ENCODE results near the gene TRIM52.
"Not testable (repeated sequence)": the region's sequence is repeated elsewhere in the genome, so short reads cannot be mapped to it uniquely, and the experiment has no call there.

The TRIM52 gene

DNA sequence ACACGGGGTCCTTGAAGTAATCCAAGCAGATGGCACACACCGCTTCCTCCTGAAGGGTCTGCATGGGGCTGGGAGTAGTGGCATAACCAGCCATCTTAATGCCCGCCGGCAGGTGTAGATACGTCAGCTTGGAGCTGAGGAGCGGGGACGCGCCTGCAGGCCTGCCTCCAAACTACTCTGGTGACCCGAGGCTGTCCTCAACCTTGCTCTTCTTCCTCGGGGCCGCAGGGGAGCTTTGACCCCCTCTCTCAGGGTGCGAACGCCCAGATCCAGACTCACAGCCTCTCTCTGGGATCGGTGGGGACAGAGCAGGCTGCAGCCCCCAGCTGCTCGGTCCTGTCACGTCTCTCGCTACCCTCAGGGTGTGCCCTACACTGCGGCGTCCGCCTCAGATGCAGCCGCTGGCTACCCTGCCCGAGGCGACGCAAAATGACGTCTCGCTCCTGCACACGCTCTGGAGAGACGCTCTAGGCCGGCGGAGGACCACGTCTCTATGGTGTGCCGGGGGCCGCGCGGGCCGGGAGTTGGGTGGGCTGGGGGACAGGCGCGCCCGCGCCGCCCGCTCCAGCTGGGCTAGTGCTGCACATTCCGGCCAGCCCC lies at the start of gene TRIM52:
TSS of gene TRIM52 (minus strand) at position 424 of the 600 bp plus-strand sequence. CDS start at position 94, 330 bp downstream.
- DNase-seq: peak; percentile 95

- DNase-seq: not testable (repeated sequence)
These were observed 26.4 kb upstream of the TRIM52 start for GRCh38 chr5:181287331-181287730.

DNA sequence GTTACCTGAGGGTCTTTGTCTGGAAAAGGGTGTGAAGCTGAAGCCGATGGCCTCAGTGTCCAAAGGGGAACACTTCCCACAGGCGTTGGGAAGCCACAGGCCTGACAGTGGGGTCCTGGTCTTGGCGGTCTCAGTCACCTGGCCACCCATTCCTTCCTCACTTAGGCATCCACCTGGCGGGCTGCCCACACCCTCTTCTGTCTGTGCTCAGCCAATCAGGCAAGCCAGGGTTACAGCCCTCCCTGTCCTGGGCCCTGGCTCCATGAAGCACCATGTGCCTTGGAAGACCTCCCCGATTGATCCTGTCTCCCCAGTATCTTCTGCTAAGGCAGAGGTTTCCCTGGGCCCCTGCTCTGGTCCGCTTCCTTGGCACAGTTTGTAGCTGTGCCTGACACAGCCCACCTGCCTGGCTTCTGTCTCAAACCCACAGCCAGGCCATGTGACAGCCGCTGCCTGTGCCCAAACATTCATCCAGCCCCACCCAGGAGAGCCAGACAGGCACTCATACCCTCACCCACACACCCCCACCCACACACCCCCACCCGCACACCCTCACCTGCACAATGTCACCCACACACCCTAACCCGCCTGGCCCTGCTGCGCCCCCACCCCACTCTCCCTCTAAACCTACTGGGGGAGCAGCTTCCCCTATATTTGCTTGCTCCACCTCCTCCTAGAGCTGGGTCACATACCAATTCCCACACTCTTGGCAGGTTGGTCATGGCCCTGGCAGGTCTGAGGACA lies 25.2 kb upstream of the TRIM52 start:
- not testable (repeated sequence) for DNase-seq

DNA sequence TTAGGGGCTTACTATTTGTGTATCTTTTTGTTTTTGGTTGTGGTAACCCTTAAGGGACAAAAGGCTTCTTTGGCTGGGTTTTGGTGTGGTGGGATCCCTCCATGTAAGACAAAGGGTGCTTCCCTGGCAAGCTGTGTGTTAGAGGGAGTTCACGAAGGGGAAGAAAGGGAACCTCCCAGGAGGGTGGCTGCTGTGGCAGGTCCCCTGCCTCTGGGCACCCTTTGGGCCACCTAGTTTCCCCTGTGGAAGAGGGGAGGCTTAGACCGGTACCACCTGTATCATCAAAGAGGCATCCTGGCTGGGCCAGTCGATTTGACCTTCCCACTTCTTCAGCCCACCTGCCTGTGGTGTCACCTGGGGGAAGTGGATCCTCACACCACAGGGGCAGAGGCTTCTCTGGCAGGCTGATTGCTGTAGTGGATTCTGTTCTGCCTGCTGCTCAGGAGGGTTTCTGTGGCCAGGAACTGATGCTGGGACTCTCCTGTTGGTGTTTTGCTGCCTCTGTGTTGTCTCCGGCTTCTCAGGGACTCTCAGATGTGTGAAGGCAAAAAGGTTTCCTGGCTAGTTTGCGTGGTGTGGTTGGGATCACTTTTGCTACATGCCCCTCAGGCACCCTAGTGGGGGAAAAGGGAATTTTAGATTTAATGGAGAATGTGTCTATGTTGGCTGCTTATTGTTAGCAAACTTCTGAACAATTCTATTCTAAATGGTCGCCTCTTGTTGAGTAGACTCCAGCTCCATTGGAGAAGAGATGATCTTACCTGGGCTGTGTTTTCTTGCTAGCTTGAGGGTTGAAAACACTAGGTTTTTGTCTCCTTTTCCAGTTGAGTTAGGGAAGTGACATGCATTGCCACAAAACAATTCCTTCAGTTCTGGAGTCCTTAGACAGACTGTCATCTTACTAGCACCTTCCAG lies 23.2 kb upstream of the TRIM52 start:
- not testable (repeated sequence) for DNase-seq

DNA sequence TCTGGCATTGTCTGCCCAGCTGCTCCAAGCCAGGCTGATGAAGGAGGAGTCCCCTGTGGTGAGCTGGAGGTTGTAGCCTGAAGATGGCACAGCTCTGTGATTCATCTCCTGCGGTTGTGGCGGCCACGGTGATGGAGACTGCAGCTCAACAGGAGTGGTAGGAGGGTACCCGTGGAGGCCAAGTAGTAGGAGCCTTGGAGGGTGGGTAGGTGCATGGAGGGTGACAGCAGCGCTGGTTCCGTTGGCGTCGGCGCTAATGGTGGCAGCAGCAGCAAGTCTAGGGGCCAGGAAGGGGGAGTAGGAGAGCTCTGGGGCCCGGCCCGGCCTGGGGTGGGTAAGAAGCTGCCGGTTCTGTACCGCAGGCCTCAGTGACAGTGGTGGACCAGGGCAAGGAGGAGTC lies 22.4 kb upstream of the TRIM52 start:
- DNase-seq: no peak

DNA sequence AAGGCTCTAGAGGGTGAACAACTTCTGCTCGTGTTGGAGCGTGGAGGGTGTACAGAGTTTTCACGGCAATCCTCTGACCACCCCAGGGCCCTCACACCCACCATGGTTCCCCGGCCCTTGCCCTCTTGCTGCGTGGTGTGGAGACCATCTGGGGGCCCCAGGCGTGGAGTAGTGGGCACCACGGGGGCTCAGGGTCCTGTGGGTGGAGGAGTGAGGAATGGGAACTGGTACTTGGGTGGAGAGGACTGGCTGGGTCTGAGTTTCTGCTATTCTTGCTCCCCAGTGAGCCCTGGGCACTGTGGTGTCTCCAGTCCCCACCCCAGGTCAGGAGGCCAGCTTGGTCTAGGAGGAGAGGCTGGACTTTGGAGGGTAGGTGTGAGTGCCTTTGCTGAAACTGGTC lies 21.9 kb upstream of the TRIM52 start:
- DNase-seq: no peak

GRCh38 chr5:181282415-181282814 lies 21.5 kb upstream of the TRIM52 start:
- not testable (repeated sequence) for DNase-seq

DNA sequence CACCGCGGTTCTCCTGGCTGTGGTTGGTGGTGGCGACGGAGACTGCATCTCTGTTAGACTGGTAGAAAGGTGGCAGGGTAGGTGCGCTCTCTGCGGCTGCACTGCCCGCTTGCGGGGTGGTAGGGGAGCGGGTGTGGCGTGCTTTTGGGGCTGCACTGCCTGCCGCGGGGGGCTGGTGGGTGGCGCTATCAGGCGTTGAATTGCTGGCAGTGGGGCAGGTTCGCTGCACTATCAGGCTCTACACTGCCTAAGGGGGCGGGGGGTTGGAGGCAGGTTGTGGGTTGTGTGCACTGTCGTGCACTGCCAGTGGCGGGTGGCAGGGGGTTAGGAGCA lies 21.0 kb upstream of the TRIM52 start:
- no peak for DNase-seq

- DNase-seq: no peak
These were observed 20.4 kb upstream of the TRIM52 start for GRCh38 chr5:181281077-181281983.

- no peak for DNase-seq
These were observed 19.4 kb upstream of the TRIM52 start for GRCh38 chr5:181280251-181280762.

GRCh38 chr5:181273433-181273744 lies 12.4 kb upstream of the TRIM52 start:
- not testable (repeated sequence) for DNase-seq

- DNase-seq: no peak
These were observed 10.1 kb upstream of the TRIM52 start for GRCh38 chr5:181271081-181271480.

DNA sequence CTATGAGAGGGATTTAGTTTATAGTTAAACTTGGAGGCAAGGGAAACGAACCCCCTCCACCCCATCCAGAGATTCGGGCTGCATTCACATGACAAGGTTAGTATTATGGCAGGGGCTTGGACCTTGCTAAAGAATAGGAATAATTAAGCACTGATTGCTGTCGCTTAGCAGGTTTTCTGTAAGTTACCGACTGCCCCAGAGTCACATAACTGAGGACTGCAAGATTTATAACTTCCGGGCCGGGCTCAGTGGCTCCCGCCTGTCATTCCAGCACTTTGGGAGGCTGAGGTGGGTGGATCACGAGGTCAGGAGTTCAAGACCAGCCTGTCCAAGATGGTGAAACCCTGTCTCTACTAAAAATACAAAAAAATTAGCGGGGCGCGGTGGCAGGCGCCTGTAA lies 7.0 kb upstream of the TRIM52 start:
- not testable (repeated sequence) for DNase-seq

DNA sequence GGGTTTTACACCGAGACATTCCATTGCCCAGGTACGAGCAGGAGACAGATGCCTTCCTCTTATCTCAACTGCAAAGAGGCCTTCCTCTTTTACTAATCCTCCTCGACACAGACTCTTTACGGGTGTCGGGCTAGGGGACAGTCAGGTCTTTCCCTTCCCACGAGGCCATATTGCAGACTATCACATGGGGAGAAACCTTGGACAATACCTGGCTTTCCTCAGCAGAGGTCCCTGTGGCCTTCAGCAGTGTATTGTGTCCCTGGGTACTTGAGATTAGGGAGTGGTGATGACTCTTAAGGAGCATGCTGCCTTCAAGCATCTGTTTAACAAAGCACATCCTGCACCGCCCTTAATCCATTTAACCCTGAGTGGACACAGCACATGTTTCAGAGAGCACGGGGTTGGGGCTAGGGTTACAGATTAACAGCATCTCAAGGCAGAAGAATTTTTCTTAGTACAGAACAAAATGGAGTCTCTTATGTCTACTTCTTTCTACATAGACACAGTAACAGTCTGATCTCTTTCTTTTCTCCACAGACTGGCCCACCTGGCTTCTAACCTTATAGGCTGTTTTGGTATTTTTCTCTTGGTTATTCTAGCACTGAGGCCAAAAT lies 6.5 kb upstream of the TRIM52 start:
- not testable (repeated sequence) for DNase-seq

DNA sequence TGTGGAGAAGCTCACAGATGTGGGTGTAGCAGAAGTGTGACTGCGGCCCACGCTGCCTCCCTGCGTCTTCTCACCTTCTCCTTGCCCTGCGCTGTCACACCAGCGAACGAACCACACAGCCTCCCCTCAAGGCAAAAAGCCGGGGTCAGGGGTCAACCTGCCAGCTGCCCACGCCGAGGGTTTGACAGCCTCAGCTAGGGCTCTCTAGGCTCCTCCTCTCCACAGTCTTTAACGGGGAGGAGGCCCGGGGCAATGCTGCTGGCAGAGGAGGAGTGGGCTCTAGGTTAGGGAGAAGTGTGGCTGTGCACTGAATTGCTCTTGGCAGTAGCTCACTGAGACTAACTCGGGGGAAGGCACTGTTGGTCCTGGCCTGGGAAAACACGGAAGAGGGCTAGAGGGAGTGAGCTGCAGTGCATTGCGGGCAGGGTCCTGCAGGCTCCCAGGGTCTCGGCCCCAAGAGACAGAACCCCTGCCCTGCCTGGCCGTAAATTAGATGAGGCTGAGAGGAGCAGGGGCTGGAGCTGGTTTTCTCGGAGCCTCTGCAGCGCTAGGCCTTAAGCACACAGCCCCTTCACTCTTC lies 4.2 kb upstream of the TRIM52 start:
- DNase-seq: no peak

- no peak for DNase-seq
These were observed 2.7 kb upstream of the TRIM52 start for GRCh38 chr5:181263633-181264032.

DNA sequence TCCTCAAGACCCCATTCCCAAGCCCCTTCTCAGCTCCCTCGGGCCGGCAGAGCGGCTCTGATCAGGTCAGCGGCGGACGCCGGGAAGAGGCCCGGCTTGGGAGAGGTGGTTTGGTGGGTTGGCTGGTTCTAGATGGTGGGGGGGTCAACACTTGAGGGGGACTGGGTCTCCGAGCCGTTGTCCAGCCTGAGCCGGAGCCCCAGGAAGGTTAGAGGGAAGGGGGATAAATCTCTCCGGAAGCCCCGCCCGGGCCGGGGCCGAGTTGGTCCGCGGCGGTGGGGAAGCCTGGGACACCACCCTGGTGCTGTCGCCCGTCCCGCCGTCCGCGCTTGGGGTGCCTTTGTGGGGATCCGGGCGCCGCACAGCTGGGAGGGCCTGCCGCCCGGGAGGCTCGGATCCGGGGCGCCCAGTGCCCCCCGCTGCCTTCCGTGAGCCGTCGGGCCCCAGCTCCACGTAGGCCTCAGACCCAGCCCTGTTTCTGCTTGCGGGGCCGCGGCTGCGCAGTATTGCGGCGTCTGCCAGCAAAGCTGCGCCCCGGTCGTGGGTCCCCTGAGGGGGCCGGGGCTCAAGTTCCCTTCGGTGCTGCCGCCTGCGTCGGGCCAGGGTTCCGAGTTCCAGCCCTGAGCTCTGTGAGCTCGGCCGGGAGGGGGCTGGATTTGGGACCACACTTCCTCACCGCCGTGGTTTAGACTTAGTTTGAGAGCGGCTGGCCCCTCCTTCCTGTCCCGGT lies 542 bp upstream of the TRIM52 start:
- DNase-seq: peak; percentile 83

- no peak for DNase-seq
These were observed 796 bp downstream of the TRIM52 start for GRCh38 chr5:181259974-181260719.

GRCh38 chr5:181259283-181259682 lies 1.7 kb downstream of the TRIM52 start:
- DNase-seq: no peak

DNA sequence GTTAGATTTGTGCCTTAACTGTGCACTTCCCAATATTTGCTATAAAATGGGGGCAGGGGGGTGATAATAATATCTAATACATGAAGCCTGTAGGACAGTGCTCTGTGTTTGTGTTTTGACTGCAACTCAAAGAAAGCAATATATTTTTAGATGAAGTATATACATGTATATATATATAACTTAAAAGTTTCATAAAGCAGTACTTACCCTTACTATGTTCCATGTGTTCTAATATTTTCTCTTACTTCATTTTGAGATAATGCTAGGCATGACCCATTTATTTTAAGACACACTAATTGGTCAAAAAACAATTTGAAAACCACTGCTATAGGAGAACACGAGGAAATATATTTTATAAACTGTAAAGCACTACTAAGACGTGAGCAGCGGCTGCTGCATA lies 2.4 kb downstream of the TRIM52 start:
- no peak for DNase-seq
